WTC11 (cell line): ENCODE data around the gene PLEKHA6. TPM values are rescaled to one million over a fixed set of nuclear protein-coding genes. Genes with fewer than 3 reads are reported as not detected.

Experiments used
- AR ChIP-seq: fragments of 250-450 bp; sonication (Bioruptor Pico); IDR thresholded peaks from 2 replicates; pipeline ENCODE4 v1.9.0; 2021; ENCODE audit warnings: mild to moderate bottlenecking
- CBFB ChIP-seq: sonication (generic); formaldehyde crosslinking; IDR thresholded peaks from 2 replicates; pipeline ENCODE4 v1.8.1; 2022; ENCODE audit warnings: mild to moderate bottlenecking, low read depth, missing genetic modification reagents
- CTCF ChIP-seq: fragments of 200-600 bp; IDR thresholded peaks from 2 replicates; pipeline ENCODE4 v1.8.0; 2022; ENCODE audit warnings: antibody characterized with exemption
- E2F5 ChIP-seq: sonication (generic); formaldehyde crosslinking; IDR thresholded peaks from 2 replicates; pipeline ENCODE4 v1.8.1; 2022; ENCODE audit warnings: mild to moderate bottlenecking, moderate library complexity, missing genetic modification reagents
- EMX1 ChIP-seq: fragments of 250-450 bp; sonication (Bioruptor Pico); IDR thresholded peaks from 2 replicates; pipeline ENCODE4 v1.8.0; 2021; ENCODE audit warnings: mild to moderate bottlenecking
- ERG ChIP-seq: fragments of 250-450 bp; sonication (Bioruptor Pico); IDR thresholded peaks from 2 replicates; pipeline ENCODE4 v1.8.0; 2021; ENCODE audit warnings: mild to moderate bottlenecking
- GABPB1 ChIP-seq: sonication (generic); formaldehyde crosslinking; IDR thresholded peaks from 2 replicates; pipeline ENCODE4 v1.8.1; 2023; ENCODE audit warnings: mild to moderate bottlenecking, missing genetic modification reagents
- KAT7 ChIP-seq: sonication (generic); formaldehyde crosslinking; IDR thresholded peaks from 2 replicates; pipeline ENCODE4 v1.8.1; 2023; ENCODE audit warnings: missing genetic modification reagents, mild to moderate bottlenecking, borderline replicate concordance
- NFYB ChIP-seq: sonication (generic); formaldehyde crosslinking; conservative IDR thresholded peaks from 2 replicates; pipeline ENCODE4 v1.8.0; 2022; ENCODE audit warnings: low read depth, missing genetic modification reagents
- NR2C2 ChIP-seq: sonication (generic); formaldehyde crosslinking; IDR thresholded peaks from 2 replicates; pipeline ENCODE4 v1.8.0; 2022; ENCODE audit warnings: mild to moderate bottlenecking, missing genetic modification reagents
- NR3C1 ChIP-seq: sonication (generic); formaldehyde crosslinking; conservative IDR thresholded peaks from 2 replicates; pipeline ENCODE4 v1.8.1; 2023; ENCODE audit warnings: low read depth, mild to moderate bottlenecking, missing genetic modification reagents
- PRDM15 ChIP-seq: sonication (generic); formaldehyde crosslinking; IDR thresholded peaks from 2 replicates; pipeline ENCODE4 v1.8.0; 2022; ENCODE audit warnings: missing genetic modification reagents
- RELA ChIP-seq: sonication (generic); formaldehyde crosslinking; IDR thresholded peaks from 2 replicates; pipeline ENCODE4 v1.8.1; 2022; ENCODE audit warnings: missing genetic modification reagents, mild to moderate bottlenecking, borderline replicate concordance
- SP1 ChIP-seq: sonication (generic); formaldehyde crosslinking; conservative IDR thresholded peaks from 2 replicates; pipeline ENCODE4 v1.8.1; 2022; ENCODE audit warnings: missing genetic modification reagents
- TEAD1 ChIP-seq: sonication (generic); formaldehyde crosslinking; IDR thresholded peaks from 2 replicates; pipeline ENCODE4 v1.8.0; 2022; ENCODE audit warnings: mild to moderate bottlenecking, missing genetic modification reagents
- ZNF121 ChIP-seq: sonication (generic); formaldehyde crosslinking; IDR thresholded peaks from 2 replicates; pipeline ENCODE4 v1.8.0; 2023; ENCODE audit warnings: missing genetic modification reagents
- ZNF281 ChIP-seq: sonication (generic); formaldehyde crosslinking; IDR thresholded peaks from 2 replicates; pipeline ENCODE4 v1.8.0; 2023; ENCODE audit warnings: mild to moderate bottlenecking, missing genetic modification reagents
- ZNF396 ChIP-seq: fragments of 250-450 bp; sonication (Bioruptor Pico); IDR thresholded peaks from 2 replicates; pipeline ENCODE4 v1.8.0; 2021; ENCODE audit warnings: mild to moderate bottlenecking, moderate library complexity, borderline replicate concordance
- ZNF425 ChIP-seq: fragments of 250-450 bp; sonication (Bioruptor Pico); conservative IDR thresholded peaks from 2 replicates; pipeline ENCODE4 v1.9.0; 2021; ENCODE audit warnings: mild to moderate bottlenecking
- ZNF512 ChIP-seq: sonication (generic); formaldehyde crosslinking; IDR thresholded peaks from 2 replicates; pipeline ENCODE4 v1.8.1; 2022; ENCODE audit warnings: missing genetic modification reagents, borderline replicate concordance
- ZNF671 ChIP-seq: fragments of 250-450 bp; sonication (Bioruptor Pico); IDR thresholded peaks from 2 replicates; pipeline ENCODE4 v1.8.0; 2021; ENCODE audit warnings: mild to moderate bottlenecking
- total RNA-seq: library from RNA; stranded (reverse); gene quantifications from 3 replicates; pipeline ENCODE4 v1.2.3, GENCODE V29; 2021

Gene PLEKHA6
- total RNA-seq, 1 experiment from 2014 or later, result 11.6 TPM

- TF ChIP-seq AR (CRISPR knock-in tag) (no peak), SP1 (CRISPR knock-in tag) (no peak), CBFB (CRISPR knock-in tag) (0 out of 2 replicates have a peak, but pooled peaks have one; percentile 76), GABPB1 (CRISPR knock-in tag) (no peak), ZNF512 (no peak), ZNF396 (CRISPR knock-in tag) (no peak), E2F5 (CRISPR knock-in tag) (no peak), TEAD1 (no peak), NFYB (no peak), ERG (CRISPR knock-in tag) (no peak), ZNF425 (CRISPR knock-in tag) (no peak), PRDM15 (no peak), NR2C2 (no peak), EMX1 (CRISPR knock-in tag) (no peak), CTCF (peak; percentile 57), ZNF281 (no peak), NR3C1 (CRISPR knock-in tag) (0 out of 2 replicates have a peak, but pooled peaks have one; percentile 35), KAT7 (CRISPR knock-in tag) (no peak), RELA (CRISPR knock-in tag) (no peak), ZNF121 (CRISPR knock-in tag) (no peak), ZNF671 (CRISPR knock-in tag) (no peak)
Measured at GRCh38 chr1:204258213-204259115, 101.3 kb downstream of the PLEKHA6 start (continued).
